Adrenal gland (tissue), 5 donors: ENCODE results near the gene NXPH2.

Experiments
- POLR2A ChIP-seq, 2 donors: fragments of 450-650 bp; IDR thresholded peaks; one replicate each; pipeline ENCODE4 v1.6.1; 2017; ENCODE audit warnings: antibody characterized with exemption in 2 of 2, mild to moderate bottlenecking in 2 of 2, moderate library complexity in 1 of 2
- TF ChIP-seq, protein P1 (sequence below), 6 experiments: fragments of 450-650 bp in 4 of 6; fragments of 200-600 bp in 2 of 6; sonication (generic) in 1 of 6; IDR thresholded peaks; 1 replicate in 5 of 6; 2 replicates in 1 of 6; pipeline versions ENCODE4 v1.5.1 to v1.8.0; 2016 to 2021; ENCODE audit warnings: antibody characterized with exemption in 6 of 6, mild to moderate bottlenecking in 2 of 6, moderate library complexity in 1 of 6
- donor health status: DM: no; HTN: no; CAD: no.

DNA sequence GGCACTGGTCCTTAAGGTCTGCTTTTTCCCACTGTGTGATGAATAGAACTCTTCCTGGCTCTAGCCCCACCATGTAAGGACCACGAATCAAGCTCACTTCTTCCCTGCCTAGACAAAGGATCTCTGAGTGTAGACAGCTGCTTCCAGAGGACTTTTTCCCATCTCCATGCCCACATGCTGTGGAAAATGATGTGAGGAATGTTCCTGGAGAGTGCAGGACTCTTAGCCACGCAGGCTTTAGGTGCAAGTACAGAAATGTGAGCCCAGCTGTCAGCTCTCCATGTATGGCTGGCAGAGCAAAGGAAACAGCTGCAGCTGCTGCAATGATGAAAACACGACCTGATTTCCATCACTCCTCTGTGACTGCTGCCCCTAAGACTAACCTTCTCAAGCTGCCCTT is 35.5 kb downstream of the NXPH2 start:
- TF ChIP-seq, protein P1, sequence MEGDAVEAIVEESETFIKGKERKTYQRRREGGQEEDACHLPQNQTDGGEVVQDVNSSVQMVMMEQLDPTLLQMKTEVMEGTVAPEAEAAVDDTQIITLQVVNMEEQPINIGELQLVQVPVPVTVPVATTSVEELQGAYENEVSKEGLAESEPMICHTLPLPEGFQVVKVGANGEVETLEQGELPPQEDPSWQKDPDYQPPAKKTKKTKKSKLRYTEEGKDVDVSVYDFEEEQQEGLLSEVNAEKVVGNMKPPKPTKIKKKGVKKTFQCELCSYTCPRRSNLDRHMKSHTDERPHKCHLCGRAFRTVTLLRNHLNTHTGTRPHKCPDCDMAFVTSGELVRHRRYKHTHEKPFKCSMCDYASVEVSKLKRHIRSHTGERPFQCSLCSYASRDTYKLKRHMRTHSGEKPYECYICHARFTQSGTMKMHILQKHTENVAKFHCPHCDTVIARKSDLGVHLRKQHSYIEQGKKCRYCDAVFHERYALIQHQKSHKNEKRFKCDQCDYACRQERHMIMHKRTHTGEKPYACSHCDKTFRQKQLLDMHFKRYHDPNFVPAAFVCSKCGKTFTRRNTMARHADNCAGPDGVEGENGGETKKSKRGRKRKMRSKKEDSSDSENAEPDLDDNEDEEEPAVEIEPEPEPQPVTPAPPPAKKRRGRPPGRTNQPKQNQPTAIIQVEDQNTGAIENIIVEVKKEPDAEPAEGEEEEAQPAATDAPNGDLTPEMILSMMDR (IDR thresholded peaks at IDR 0.05) = no peak
- TF ChIP-seq POLR2A (IDR thresholded peaks at IDR 0.05) = no peak
